Endothelial cell (in vitro differentiated cells): ENCODE measurements around the gene DNMBP. TPM values are rescaled to one million over a fixed set of nuclear protein-coding genes. Genes with fewer than 3 reads are reported as not detected.
"Not testable (repeated sequence)": the region's sequence is repeated elsewhere in the genome, so short reads cannot be mapped to it uniquely, and the experiment has no call there.

Experiments used
- DNase-seq: peaks from one replicate; pipeline ENCODE4 v3.0.0; 2021; ENCODE audit warnings: low spot score
- H3K27ac Mint-ChIP-seq: one replicate; pipeline ENCODE4 v1.8.0; 2021; ENCODE audit warnings: mixed read lengths, inconsistent platforms; ENCODE audit not compliant: unreplicated experiment
- H3K27me3 Mint-ChIP-seq: one replicate; pipeline ENCODE4 v1.8.0; 2021; ENCODE audit warnings: mild to moderate bottlenecking, moderate library complexity, mixed read lengths, inconsistent platforms; ENCODE audit not compliant: unreplicated experiment
- H3K36me3 Mint-ChIP-seq: one replicate; pipeline ENCODE4 v1.8.0; 2021; ENCODE audit warnings: mild to moderate bottlenecking, low read depth, mixed read lengths, inconsistent platforms; ENCODE audit not compliant: unreplicated experiment
- H3K4me1 Mint-ChIP-seq: one replicate; pipeline ENCODE4 v1.8.0; 2021; ENCODE audit warnings: mild to moderate bottlenecking, mixed read lengths, inconsistent platforms; ENCODE audit not compliant: unreplicated experiment
- H3K4me3 Mint-ChIP-seq: one replicate; pipeline ENCODE4 v1.8.0; 2021; ENCODE audit warnings: mild to moderate bottlenecking, mixed read lengths, inconsistent platforms; ENCODE audit not compliant: unreplicated experiment
- H3K9me3 Mint-ChIP-seq: one replicate; pipeline ENCODE4 v1.8.0; 2021; ENCODE audit warnings: mixed read lengths, inconsistent platforms; ENCODE audit not compliant: unreplicated experiment
- CTCF ChIP-seq: fragments of 200-600 bp; sonication (generic); IDR thresholded peaks from one replicate; pipeline ENCODE4 v1.5.0; 2021; ENCODE audit warnings: antibody characterized with exemption; ENCODE audit not compliant: unreplicated experiment
- total RNA-seq: library from RNA; stranded (reverse); fragmentation: NEBNext Ultra II Directional; extraction: Animal tissue kit (Norgen Biotek cat#: 25700); gene quantifications from one replicate; pipeline ENCODE4 v1.2.1, GENCODE V29; 2021; ENCODE audit not compliant: unreplicated experiment

DNMBP gene
- total RNA-seq, 1 donor from 2014 or later, result 21.8 TPM

- DNase-seq, result no peak
- H3K27ac Mint-ChIP-seq, result no peak overlapping the region
- no peak overlapping the region for H3K4me3 Mint-ChIP-seq
- H3K4me1 Mint-ChIP-seq, result no peaks in the 10 kb centered on the region
- H3K9me3 Mint-ChIP-seq, result peaks cover 7% of the 10 kb centered on the region
- TF ChIP-seq CTCF, result no peak
- H3K27me3 Mint-ChIP-seq, result peaks cover 2% of the 10 kb centered on the region
- H3K36me3 Mint-ChIP-seq, result peaks cover 54% of the 10 kb centered on the region
Observed at GRCh38 chr10:99952799-99953198, 56.9 kb downstream of the DNMBP start.

GRCh38 chr10:99946051-99946450 is 63.7 kb downstream of the DNMBP start:
- not testable (repeated sequence) for DNase-seq, H3K27ac Mint-ChIP-seq, H3K27me3 Mint-ChIP-seq, H3K9me3 Mint-ChIP-seq, H3K4me1 Mint-ChIP-seq, H3K4me3 Mint-ChIP-seq
- peaks cover 25% of the 10 kb centered on the region for H3K36me3 Mint-ChIP-seq

- no peaks in the 10 kb centered on the region for H3K4me1 Mint-ChIP-seq
- no peak for DNase-seq
- H3K36me3 Mint-ChIP-seq, result peaks cover 25% of the 10 kb centered on the region
- no peak overlapping the region for H3K27ac Mint-ChIP-seq
- no peaks in the 10 kb centered on the region for H3K27me3 Mint-ChIP-seq
- no peaks in the 10 kb centered on the region for H3K9me3 Mint-ChIP-seq
- no peak for TF ChIP-seq CTCF
- no peak overlapping the region for H3K4me3 Mint-ChIP-seq
Observed at GRCh38 chr10:99945263-99945662, 64.5 kb downstream of the DNMBP start.

- H3K4me3 Mint-ChIP-seq, result no peak overlapping the region
- H3K4me1 Mint-ChIP-seq, result no peaks in the 10 kb centered on the region
- H3K27me3 Mint-ChIP-seq, result no peaks in the 10 kb centered on the region
- no peaks in the 10 kb centered on the region for H3K9me3 Mint-ChIP-seq
- TF ChIP-seq CTCF, result no peak
- H3K27ac Mint-ChIP-seq, result no peak overlapping the region
- no peak for DNase-seq
- H3K36me3 Mint-ChIP-seq, result peaks cover 24% of the 10 kb centered on the region
Observed at GRCh38 chr10:99944860-99945259, 64.9 kb downstream of the DNMBP start.

GRCh38 chr10:99943908-99944307 is 65.8 kb downstream of the DNMBP start:
- Mint-ChIP-seq H3K4me1 (no peaks in the 10 kb centered on the region), H3K27ac (no peak overlapping the region), H3K36me3 (peaks cover 31% of the 10 kb centered on the region), H3K4me3 (peak overlapping the region; percentile 23), H3K9me3 (no peaks in the 10 kb centered on the region), H3K27me3 (no peaks in the 10 kb centered on the region)
- DNase-seq, result no peak
- no peak for TF ChIP-seq CTCF
